Measurements from ENCODE around the gene MYRFL.
A peak's percentile ranks its signal among the peaks of the same experiment; 100 is the strongest.
"Not testable (repeated sequence)": the region's sequence is repeated elsewhere in the genome, so short reads cannot be mapped to it uniquely, and the experiment has no call there.

MYRFL gene

DNA sequence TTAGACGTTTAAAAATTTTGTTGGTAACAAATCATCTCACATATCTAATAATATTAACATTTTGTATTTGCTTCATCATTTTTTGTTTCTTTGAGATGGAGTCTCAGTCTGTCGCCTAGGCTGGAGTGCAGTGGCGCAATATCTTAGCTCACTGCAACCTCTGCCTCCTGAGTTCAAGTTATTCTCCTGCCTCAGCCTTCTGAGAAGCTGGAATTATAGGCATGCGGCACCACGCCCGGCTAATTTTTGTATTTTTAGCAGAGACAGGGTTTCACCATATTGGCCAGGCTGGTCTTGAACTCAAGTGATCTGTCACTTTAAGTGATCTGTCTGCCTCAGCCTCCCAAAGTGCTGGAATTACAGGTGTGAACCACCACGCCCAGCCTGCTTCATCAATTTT is 169.1 kb downstream of the MYRFL start:
- DNase-seq = not testable (repeated sequence)

DNA sequence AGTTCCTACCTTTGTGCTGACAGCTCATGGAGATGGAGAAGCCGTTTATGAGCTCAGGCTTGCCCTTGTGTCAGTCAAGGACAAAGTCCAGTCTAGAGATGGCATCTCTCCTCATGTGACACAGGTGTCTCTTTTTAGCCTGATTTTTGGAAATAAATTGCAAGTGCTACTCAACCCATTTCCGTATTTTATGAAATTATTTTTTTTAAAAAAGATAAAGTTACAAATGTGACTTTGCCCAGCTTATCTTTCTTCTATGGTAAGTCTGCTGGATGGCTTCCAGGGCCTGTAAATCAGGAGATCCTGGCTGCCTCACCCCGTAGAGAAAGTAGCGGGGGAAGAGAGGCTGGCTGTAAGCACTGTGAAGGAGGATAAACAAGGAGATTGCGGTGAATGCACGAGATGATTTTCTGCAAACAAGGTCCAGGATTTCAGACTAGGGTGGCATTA is 169.7 kb downstream of the MYRFL start:
- DNase-seq = peak; percentile 50

DNA sequence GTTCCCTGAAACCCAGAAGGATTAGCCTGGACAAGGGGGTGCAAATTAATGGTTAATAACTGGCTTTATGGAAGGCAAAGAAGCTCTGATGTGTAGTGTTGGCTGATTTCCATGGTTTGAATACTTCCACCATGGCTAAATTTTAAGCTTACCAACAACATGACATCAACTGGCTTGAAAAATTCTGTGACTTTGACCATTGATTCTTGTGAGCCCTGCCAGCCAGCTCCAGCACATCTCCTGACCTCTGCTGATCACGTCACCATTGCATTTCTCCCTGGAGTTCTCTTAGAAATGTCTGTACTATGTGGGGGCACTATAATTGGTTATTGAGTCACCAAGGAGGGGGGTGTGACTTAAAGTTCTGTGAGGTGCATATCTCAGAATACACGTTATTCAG is 171.2 kb downstream of the MYRFL start:
- DNase-seq = no peak

DNA sequence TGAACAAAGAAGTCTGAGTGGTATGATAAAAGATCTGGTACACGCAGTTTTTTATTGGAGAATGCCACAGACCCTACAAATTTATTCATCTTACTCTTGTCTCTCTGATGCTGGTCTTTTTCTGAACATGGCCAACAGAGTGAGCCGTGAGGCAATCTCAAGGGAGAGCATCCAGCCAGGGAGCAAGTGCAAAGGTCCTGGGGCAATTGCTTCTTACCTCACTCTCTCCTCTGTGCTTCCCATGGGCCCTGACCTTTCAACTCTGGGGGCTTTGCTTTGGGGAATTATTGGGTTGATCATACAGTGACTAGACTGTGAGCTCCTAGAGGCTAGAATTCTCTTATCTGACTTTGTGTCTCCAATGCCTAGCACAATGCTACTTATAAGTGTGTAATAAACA is 171.7 kb downstream of the MYRFL start:
- DNase-seq = no peak

DNA sequence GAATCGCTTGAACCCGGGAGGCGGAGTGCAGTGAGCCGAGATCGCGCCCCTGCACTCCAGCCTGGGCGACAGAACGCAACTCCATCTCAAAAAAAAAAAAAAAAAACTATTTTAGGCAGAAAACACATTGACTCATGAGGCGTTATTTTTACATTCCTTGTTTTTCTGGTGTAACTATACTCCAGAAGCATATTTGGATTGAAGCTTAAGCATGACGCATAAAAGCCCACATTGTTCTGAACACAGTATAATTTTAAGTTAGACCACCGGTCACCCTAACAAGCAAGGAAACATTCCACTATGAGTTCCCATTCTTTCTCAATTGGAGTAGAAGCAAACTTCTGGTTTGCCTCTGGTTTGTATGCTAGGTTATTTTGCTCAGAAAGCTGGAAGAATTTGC is 173.0 kb downstream of the MYRFL start:
- no peak for DNase-seq

DNA sequence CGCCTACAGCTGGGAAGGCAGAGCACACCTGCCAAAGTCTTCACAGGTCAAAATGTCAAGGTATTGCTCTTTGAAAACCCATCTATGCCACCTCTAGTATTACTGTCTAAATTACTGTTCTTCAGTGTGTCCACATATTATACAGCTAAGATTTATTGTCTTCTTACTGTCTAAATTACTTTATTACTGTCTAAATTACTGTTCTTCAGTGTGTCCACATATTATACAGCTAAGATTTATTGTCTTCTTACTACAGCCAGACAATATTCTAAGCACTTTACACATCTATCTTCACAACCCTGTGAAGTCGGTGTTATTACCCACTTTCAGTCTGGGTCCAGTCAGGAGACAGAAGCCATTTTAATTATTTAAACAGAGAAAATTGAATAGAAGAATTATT is 173.9 kb downstream of the MYRFL start:
- no peak for DNase-seq

DNA sequence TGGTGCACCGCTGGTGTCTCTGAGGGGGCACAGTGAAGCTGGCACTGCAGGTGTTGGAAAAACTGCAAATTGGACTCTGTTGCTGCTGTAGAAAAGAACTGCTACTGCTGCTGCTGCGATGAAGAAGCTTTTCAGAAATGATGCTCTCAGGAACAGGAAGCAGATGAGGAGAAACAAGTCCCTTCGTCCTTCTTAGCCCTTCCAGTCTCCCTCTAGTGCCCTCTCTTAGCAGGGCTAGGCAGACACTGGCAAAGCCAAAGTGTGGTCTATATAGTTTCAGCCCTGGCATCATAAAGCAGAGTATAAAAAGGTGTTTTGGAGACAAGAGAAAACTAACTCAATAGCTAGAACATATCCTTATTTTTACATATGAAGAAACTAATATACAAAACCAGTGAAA is 174.5 kb downstream of the MYRFL start:
- DNase-seq = no peak

DNA sequence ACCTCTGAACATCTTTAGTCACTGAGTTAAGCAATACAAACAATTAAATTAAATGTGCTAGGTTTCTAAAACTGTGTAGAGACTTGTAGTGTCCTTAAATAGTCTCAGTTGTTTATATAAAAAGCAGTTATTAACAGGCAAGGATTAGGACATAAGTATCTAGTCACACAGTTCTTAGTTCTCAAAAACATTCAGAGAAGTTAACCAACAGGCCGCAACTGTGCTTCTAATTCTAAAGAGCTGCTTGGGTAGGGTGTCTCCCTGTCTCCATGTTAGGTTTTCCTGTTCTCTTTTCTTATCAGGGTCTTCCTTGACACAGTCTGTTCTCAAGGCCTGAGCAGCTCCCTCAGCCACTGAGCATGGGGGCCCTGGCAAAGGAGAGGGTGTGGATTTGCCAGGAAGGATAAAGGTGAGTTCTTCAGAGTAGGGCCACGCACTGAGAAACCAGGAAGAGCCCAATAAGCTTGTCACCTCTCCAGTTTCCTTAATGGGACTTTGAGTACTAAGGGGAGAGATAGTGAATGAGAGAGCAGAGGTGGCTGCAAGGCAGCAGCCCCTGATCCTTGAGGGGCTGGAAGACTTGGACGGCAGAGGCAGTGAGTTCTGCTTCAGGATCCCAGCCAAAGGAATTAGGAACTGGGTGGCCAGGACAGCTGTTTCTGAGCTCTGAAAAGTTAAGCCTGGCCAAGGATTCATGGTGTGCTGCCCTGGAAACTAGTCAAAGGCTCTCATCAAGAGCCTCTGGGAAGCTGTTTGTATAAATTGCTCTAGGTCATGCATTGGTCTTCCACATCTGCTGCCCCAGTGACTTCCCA is 177.3 kb downstream of the MYRFL start:
- DNase-seq = no peak

DNA sequence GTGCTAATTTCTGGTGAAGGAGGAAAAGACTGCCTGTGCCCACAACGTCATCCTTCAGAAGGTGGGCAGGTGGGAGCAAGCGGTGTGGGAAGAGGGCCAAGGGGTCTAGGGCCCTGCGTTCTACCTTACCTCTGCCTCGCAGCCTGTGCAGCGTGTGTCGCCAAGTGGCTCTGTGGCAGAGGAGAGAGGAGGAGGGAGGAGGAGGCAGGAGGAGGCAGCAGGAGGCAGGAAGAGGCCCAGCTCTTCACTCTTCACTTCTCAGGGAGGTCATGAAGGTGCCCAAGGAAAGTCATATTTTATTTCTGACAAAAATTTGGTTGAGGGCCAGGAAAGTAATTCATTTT is 177.9 kb downstream of the MYRFL start:
- DNase-seq = no peak

DNA sequence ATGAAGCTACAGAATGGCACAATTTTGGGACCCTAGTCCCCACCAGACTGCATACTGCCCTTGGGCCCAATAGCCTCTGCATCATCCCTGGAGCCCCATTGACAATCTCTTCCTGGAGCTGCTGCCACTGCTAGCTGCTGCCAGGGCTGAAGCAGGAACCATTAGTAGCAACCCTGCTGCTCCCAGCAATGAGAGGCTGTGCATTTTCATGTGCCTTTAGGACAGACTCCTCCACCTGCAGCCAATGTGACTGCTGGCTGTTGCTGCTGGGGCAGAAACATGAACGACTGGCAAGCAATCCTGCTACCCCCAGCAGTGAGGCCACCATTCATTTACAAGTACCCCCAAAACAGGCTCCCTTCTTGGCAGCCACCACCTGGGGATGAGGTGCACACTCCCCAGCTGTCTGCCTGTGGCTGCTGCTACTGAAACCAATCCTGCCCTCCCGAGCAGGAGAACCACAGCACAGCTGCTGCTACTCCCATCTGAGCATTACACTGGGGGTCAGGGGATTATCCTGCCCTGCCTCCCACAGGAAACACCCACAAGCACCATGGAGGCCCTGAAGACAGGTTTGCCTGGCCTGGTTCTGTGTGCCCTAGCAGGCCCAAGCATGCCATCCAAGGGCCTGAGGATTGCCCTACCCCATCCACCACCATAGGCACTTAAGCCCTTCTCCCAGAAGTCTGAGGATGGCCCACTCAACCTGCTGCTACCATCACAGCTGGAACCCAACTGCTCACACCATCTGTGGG is 181.0 kb downstream of the MYRFL start:
- no peak for DNase-seq

DNA sequence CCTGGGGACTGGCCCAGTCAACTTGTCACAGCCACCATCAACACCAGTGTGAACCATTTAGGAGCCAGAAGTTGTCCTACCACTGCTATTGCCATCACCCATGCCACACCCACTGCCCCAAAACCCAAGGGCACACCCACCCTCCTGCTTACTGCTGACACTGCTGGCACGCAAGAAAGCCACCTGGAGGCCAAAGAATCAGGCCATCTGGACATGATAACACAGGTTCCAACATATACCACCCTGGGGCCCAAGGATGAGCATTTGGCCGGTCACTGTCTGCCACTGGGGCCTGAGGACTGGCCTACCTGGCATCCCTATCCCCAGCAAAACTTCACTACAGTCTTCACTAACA is 181.6 kb downstream of the MYRFL start:
- no peak for DNase-seq

DNA sequence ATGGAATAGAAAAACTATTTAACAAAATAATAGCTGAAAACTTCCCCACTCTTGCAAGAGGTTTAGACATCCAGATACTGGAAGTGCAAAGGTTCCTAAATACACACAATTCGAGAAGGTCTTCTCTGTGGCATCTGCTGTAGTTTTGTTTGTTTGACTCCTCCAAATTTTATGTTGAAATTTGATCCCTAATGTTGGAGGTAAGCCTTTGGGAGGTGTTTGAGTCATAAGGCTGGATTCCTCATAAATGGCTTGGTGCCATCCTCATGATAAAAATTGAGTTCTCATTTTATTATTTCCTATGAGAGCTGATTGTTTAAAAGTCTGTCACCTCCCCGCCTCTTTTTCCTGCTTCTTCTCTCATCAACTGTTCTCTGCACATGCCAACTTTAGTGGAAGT is 182.7 kb downstream of the MYRFL start:
- DNase-seq = no peak
